Measurements from ENCODE around the gene KRTAP5-8.
"Not testable (repeated sequence)": the region's sequence is repeated elsewhere in the genome, so short reads cannot be mapped to it uniquely, and the experiment has no call there.

Gene KRTAP5-8

GRCh38 chr11:71537977-71538665, at the start of gene KRTAP5-8:
KRTAP5-8 (plus strand) TSS chr11:71538025; CDS start chr11:71538056, 31 bp downstream.
- not testable (repeated sequence) for DNase-seq (ENCODE audit: low read depth in 2 of 2)

GRCh38 chr11:71488681-71489270, 49.0 kb upstream of the KRTAP5-8 start:
- DNase-seq (ENCODE audit: low read depth in 2 of 2) = no peak

GRCh38 chr11:71489311-71490043, 48.3 kb upstream of the KRTAP5-8 start:
- peak; percentile 47 to 66 for DNase-seq (ENCODE audit: low read depth in 2 of 2)

- no peak for DNase-seq (ENCODE audit: low read depth in 2 of 2)
Measured at GRCh38 chr11:71490044-71490730, 47.6 kb upstream of the KRTAP5-8 start.

- DNase-seq (ENCODE audit: low read depth in 2 of 2) = no peak
Measured at GRCh38 chr11:71490731-71491390, 47.0 kb upstream of the KRTAP5-8 start.

- DNase-seq (ENCODE audit: low read depth in 2 of 2) = no peak
Measured at GRCh38 chr11:71491531-71491930, 46.3 kb upstream of the KRTAP5-8 start.

GRCh38 chr11:71491940-71492339, 45.9 kb upstream of the KRTAP5-8 start:
- no peak for DNase-seq (ENCODE audit: low read depth in 2 of 2)

- no peak for DNase-seq (ENCODE audit: low read depth in 2 of 2)
Measured at GRCh38 chr11:71495286-71496230, 42.3 kb upstream of the KRTAP5-8 start.

- DNase-seq (ENCODE audit: low read depth in 2 of 2) = no peak
Measured at GRCh38 chr11:71496421-71496820, 41.4 kb upstream of the KRTAP5-8 start.

GRCh38 chr11:71498091-71498490, 39.7 kb upstream of the KRTAP5-8 start:
- DNase-seq (ENCODE audit: low read depth in 2 of 2) = no peak

GRCh38 chr11:71499125-71499524, 38.7 kb upstream of the KRTAP5-8 start:
- no peak for DNase-seq (ENCODE audit: low read depth in 2 of 2)

GRCh38 chr11:71499546-71499945, 38.3 kb upstream of the KRTAP5-8 start:
- no peak for DNase-seq (ENCODE audit: low read depth in 2 of 2)

- DNase-seq (ENCODE audit: low read depth in 2 of 2) = no peak
Measured at GRCh38 chr11:71500601-71501021, 37.2 kb upstream of the KRTAP5-8 start.

GRCh38 chr11:71501071-71501985, 36.5 kb upstream of the KRTAP5-8 start:
- DNase-seq (ENCODE audit: low read depth in 2 of 2) = no peak

- DNase-seq (ENCODE audit: low read depth in 2 of 2) = no peak
Measured at GRCh38 chr11:71502026-71502425, 35.8 kb upstream of the KRTAP5-8 start.

- no peak for DNase-seq (ENCODE audit: low read depth in 2 of 2)
Measured at GRCh38 chr11:71502871-71503435, 34.9 kb upstream of the KRTAP5-8 start.

GRCh38 chr11:71504531-71504930, 33.3 kb upstream of the KRTAP5-8 start:
- no peak for DNase-seq (ENCODE audit: low read depth in 2 of 2)

GRCh38 chr11:71505001-71505400, 32.8 kb upstream of the KRTAP5-8 start:
- no peak for DNase-seq (ENCODE audit: low read depth in 2 of 2)

GRCh38 chr11:71505781-71506180, 32.0 kb upstream of the KRTAP5-8 start:
- no peak for DNase-seq (ENCODE audit: low read depth in 2 of 2)

Measured in stimulated activated CD8-positive, alpha-beta memory T cell treated with anti-CD3 and anti-CD28 coated beads, Interleukin-15, amount 100 ng/mL, for 48 hours (primary cell).